Pancreas (tissue), 10 donors: ENCODE measurements around the gene MAPK9. TPM values are rescaled to one million over a fixed set of nuclear protein-coding genes. Genes with fewer than 3 reads are reported as not detected.

Experiments
- ATAC-seq, 4 donors: fragments of 200-7000 bp; cut with Tn5 transposase; one replicate each; pipeline versions ENCODE4 v1.8.0 to v1.9.1; 2020; ENCODE audit warnings: mild to moderate bottlenecking in 4 of 4, moderate library complexity in 4 of 4
- DNase-seq, 6 donors: peaks; one replicate each; pipeline ENCODE4 v3.0.0-alpha.2; 2020
- FAIRE-seq: peaks from 2 replicates; lab custom pipeline; 2012; peaks lifted over from hg19 to GRCh38; lab: Jason Lieb, UNC
- H3K27ac ChIP-seq, 4 donors: fragments of 200-600 bp; sonication (generic); 1 replicate in 3 of 4; 2 replicates in 1 of 4; pipeline versions ENCODE4 v1.5.0 to v1.8.0; 2020
- H3K27me3 ChIP-seq, 4 donors: fragments of 200-600 bp; one replicate each; pipeline ENCODE4 v1.8.0; 2021
- H3K36me3 ChIP-seq, 3 donors: fragments of 200-600 bp; sonication (generic) in 1 of 3; one replicate each; pipeline versions ENCODE4 v1.5.0 to v1.8.0; 2020 to 2021
- H3K4me1 ChIP-seq, 3 donors: fragments of 200-600 bp; one replicate each; pipeline ENCODE4 v1.8.0; 2021
- H3K4me3 ChIP-seq, 4 donors: fragments of 200-600 bp; sonication (generic) in 2 of 4; one replicate each; pipeline versions ENCODE4 v1.5.0 to v1.8.0; 2020 to 2021
- H3K9me3 ChIP-seq, 4 donors: fragments of 200-600 bp; one replicate each; pipeline ENCODE4 v1.8.0; 2021
- WGBS, 2 donors: extraction: QIAGEN DNeasy Blood & Tissue Kit; methylation state at CpG; one replicate each; pipeline ENCODE4 v1.1.7; 2013; 5-methylcytosine and 5-hydroxymethylcytosine counted together
- intact Hi-C, 3 donors: fragments of 100-400 bp; cut with DNase I; formaldehyde crosslinking; loops; one replicate each; pipeline versions ENCODE4 v1.11.1 to v1.14.2; 2022
- polyA plus RNA-seq, 2 donors: library from polyadenylated mRNA; stranded (reverse); fragments of 200-250 nt; gene quantifications; one replicate each; pipeline ENCODE4 v1.2.3, GENCODE V29; 2013
- total RNA-seq, 6 donors: library from RNA; stranded (reverse); fragmentation: NEBNext Ultra II Directional in 4 of 6; extraction: Animal tissue kit (Norgen Biotek cat#: 25700) in 4 of 6; gene quantifications; one replicate each; pipeline versions ENCODE4 v1.2.1 to v1.2.4, GENCODE V29; 2021 to 2023
- TF ChIP-seq, protein P1 (sequence below), 4 donors: fragments of 200-600 bp; sonication (generic) in 3 of 4; IDR thresholded peaks; one replicate each; pipeline versions ENCODE4 v1.5.0 to v1.8.0; 2021; ENCODE audit warnings: antibody characterized with exemption in 4 of 4
- donor health status: healthy with polysubstance abuse.
- donor health status: DM: no; HTN: no; CAD: no; lungs with moderate emphysema.
- donor health status: DM: no; HTN: no; CAD: no.
- donor health status: control.
- donor health status: control.
- donor health status: Bipolar disorder and iron deficiency.
- donor health status: DM: yes; HTN: yes; CAD: no.
- donor health status: DM: no; HTN: no; CAD: no.
- donor health status: DM: no; HTN: no; CAD: no.
- donor health status: DM: yes; HTN: yes; CAD: no.

MAPK9 gene
- total and polyA plus RNA-seq, 8 donors: 10.7 to 40.3 (median 28.9) TPM

DNA sequence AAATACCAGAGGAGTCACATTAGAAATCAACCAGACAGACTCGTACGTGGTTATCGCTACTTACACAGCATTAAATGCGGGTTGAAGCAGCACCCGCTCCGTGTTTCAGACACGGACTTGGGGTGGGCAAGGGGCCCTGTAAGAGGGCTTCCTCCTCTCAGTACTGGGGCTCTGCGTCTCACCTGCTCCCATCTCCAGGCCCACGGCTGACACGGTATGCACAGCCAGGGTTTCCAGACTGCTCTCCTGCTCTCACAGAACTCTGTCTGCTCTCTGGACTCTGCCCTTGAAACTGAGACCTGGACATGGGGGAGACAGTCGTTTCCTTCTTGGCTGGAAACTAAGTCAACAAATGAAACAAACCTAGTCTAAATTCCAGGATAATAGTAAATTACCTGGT is 58.2 kb downstream of the MAPK9 start:
- ATAC-seq (no peak), DNase-seq (no peak), FAIRE-seq (no peak)
- Histone ChIP-seq H3K27me3 (no peaks in the 10 kb centered on the region), H3K9me3 (no peaks in the 10 kb centered on the region), H3K4me1 (no peaks in the 10 kb centered on the region), H3K36me3 (peaks cover 0 to 57% (median 16%) of the 10 kb centered on the region in 3 donors), H3K4me3 (no peak overlapping the region), H3K27ac (no peak overlapping the region)
- intact Hi-C loops: no loop called here
- TF ChIP-seq, protein P1, sequence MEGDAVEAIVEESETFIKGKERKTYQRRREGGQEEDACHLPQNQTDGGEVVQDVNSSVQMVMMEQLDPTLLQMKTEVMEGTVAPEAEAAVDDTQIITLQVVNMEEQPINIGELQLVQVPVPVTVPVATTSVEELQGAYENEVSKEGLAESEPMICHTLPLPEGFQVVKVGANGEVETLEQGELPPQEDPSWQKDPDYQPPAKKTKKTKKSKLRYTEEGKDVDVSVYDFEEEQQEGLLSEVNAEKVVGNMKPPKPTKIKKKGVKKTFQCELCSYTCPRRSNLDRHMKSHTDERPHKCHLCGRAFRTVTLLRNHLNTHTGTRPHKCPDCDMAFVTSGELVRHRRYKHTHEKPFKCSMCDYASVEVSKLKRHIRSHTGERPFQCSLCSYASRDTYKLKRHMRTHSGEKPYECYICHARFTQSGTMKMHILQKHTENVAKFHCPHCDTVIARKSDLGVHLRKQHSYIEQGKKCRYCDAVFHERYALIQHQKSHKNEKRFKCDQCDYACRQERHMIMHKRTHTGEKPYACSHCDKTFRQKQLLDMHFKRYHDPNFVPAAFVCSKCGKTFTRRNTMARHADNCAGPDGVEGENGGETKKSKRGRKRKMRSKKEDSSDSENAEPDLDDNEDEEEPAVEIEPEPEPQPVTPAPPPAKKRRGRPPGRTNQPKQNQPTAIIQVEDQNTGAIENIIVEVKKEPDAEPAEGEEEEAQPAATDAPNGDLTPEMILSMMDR (IDR thresholded peaks at IDR 0.05): no peak
- 77% methylated on average over 11 of the region's 11 CpGs for WGBS, 2 donors

DNA sequence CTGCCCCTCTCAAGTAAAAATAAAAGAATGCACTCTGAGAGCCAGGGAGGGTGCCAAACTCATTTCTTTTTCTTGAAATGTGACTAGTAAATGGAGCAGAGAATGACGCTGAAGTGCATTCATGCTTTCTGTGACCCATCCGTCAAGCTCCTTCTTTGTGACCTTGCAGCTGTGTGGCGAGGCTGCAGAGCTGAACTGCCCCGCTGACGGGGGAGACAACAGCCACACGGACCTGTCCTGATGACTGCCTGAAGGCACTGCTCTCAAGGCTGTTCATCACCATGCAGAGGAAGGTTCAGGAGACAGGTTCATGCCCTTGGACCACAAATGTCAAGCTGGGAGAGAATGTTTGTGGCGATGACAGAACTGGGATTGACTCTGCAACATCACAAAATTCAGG is 61.9 kb downstream of the MAPK9 start:
- Histone ChIP-seq H3K36me3 (peaks cover 0 to 27% (median 9%) of the 10 kb centered on the region in 3 donors), H3K27ac (no peak overlapping the region), H3K27me3 (no peaks in the 10 kb centered on the region), H3K9me3 (no peaks in the 10 kb centered on the region), H3K4me3 (no peak overlapping the region), H3K4me1 (no peaks in the 10 kb centered on the region)
- FAIRE-seq (no peak), ATAC-seq (no peak), DNase-seq (no peak)
- TF ChIP-seq, protein P1 (IDR thresholded peaks at IDR 0.05): no peak
- intact Hi-C loops: no loop called here
- 80 to 90% methylated on average over 7 of the region's 7 CpGs for WGBS, 2 donors

DNA sequence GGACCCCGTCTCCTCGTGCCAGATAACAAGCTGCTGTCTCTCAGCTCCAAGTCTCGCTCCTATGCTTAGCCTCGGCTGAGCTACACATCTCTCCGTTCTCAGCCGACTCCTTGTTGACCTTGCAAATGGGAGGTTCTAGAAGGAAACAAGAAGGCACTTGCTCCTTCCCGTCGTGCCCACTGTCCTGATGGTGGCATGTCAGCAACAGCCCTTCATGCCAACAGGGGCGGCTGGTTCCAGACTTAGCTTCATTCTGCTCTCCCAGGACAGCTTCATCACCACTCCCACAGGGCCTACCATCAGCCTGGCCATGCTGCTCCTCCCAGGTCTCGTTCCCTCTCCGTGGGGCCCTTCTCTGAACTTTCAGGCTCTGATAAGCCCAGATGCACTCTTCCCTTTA is 69.8 kb downstream of the MAPK9 start:
- intact Hi-C loops: no loop called here
- no peak for FAIRE-seq
- ATAC-seq: no peak
- no peak overlapping the region for H3K4me3 ChIP-seq
- no peaks in the 10 kb centered on the region for H3K36me3 ChIP-seq
- 96 to 97% methylated on average over 11 of the region's 11 CpGs for WGBS, 2 donors
- H3K9me3 ChIP-seq: no peaks in the 10 kb centered on the region
- DNase-seq: no peak
- no peaks in the 10 kb centered on the region for H3K4me1 ChIP-seq
- no peaks in the 10 kb centered on the region for H3K27me3 ChIP-seq
- TF ChIP-seq, protein P1 (IDR thresholded peaks at IDR 0.05): no peak
- H3K27ac ChIP-seq: no peak overlapping the region

DNA sequence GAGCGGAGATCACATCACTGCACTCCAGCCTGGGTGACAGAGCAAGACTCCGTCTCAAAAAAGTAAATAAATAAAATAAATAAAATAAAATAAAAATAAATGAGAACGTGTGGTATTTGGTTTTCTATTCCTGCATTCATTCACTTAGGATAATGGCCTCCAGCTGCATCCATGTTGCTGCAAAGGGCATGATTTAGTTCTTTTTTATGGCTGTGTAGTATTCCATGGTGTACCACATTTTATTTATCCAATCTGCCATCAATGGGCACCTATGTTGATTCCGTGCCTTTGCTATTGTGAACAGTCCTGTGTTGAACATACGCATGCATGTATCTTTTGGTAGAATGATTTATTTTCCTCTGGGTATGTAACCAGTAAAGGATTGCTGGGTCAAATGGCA is 74.1 kb downstream of the MAPK9 start:
- H3K4me1 ChIP-seq: no peaks in the 10 kb centered on the region
- H3K9me3 ChIP-seq: no peaks in the 10 kb centered on the region
- 93 to 94% methylated on average over 5 of the region's 5 CpGs for whole genome bisulfite sequencing, 2 donors
- DNase-seq (no peak), FAIRE-seq (no peak), ATAC-seq (no peak)
- no peaks in the 10 kb centered on the region for H3K27me3 ChIP-seq
- H3K36me3 ChIP-seq: no peaks in the 10 kb centered on the region
- no peak overlapping the region for H3K4me3 ChIP-seq
- intact Hi-C loops: no loop called here
- H3K27ac ChIP-seq: no peak overlapping the region
- TF ChIP-seq, protein P1 (IDR thresholded peaks at IDR 0.05): no peak

DNA sequence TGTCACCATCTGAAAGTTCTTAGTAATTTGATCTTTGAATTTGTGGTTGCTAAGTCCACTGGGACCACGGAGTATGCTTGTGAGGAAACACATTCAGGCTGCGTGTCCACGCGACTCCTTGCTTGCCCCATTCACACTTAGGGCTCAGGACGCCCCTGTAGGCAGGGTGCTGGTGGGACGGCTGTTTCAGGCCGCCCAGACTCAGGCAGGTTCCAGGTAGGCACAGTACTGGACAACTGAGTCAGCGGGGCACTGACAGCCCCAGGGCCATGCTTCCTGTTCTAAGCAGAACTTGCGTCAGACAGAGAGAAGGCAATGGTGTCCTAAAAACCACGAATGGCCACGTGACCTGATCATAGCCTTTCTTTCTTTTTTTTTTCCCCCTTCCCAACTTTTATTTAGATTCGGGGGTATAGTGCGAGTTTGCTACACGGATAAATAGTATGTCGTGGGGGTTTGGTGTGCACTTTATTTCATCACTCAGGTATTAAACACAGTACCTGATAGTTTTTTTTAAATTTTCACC is 75.2 kb downstream of the MAPK9 start:
- Histone ChIP-seq H3K27ac (no peak overlapping the region), H3K36me3 (no peaks in the 10 kb centered on the region), H3K9me3 (no peaks in the 10 kb centered on the region), H3K4me3 (no peak overlapping the region), H3K4me1 (no peaks in the 10 kb centered on the region), H3K27me3 (no peaks in the 10 kb centered on the region)
- TF ChIP-seq, protein P1 (IDR thresholded peaks at IDR 0.05): no peak
- intact Hi-C loops: no loop called here
- ATAC-seq (no peak), DNase-seq (no peak), FAIRE-seq (no peak)
- 92 to 94% methylated on average over 15 of the region's 15 CpGs for WGBS, 2 donors
